ENCODE measurements around the gene PSMD8. TPM values are rescaled to one million over a fixed set of nuclear protein-coding genes. Genes with fewer than 3 reads are reported as not detected.
A peak's percentile ranks its signal among the peaks of the same experiment; 100 is the strongest.

Gene PSMD8
- total RNA-seq, 1 experiment from 2014 or later = 195 TPM

- Histone ChIP-seq H3K9me2 (ENCODE audit: insufficient read depth) (no peaks in the 10 kb centered on the region), H3K4me1 (ENCODE audit: control insufficient read depth in 1 of 2, insufficient read depth in 2 of 2, low read length in 2 of 2) (peaks cover 11 to 23% of the 10 kb centered on the region in 2 experiments), H3K4me2 (ENCODE audit: low read length) (peak overlapping the region; percentile 92), H2AFZ (ENCODE audit: low read depth, low read length, poor library complexity, severe bottlenecking) (no peak overlapping the region), H3K9ac (ENCODE audit: low read length) (peak overlapping the region; percentile 97), H4K20me1 (ENCODE audit: insufficient read depth) (no peaks in the 10 kb centered on the region), H3K9me3 (ENCODE audit: control insufficient read depth in 1 of 2, insufficient read depth in 1 of 2, low read depth in 1 of 2, low read length in 2 of 2) (no peaks in the 10 kb centered on the region), H3K36me3 (ENCODE audit: control insufficient read depth in 1 of 2, insufficient read depth in 2 of 2, low read length in 2 of 2) (peaks cover 19 to 20% of the 10 kb centered on the region in 2 experiments), H3K27ac (ENCODE audit: low read depth, low read length) (peak overlapping the region; percentile 92), H3K79me2 (ENCODE audit: insufficient read depth, low read length) (peaks cover 47% of the 10 kb centered on the region), H3K4me3 (replicated peaks in 1 of 2; ENCODE audit: low read depth in 1 of 2, low read length in 2 of 2) (peak overlapping the region; percentile 97 to 98), H3K27me3 (ENCODE audit: insufficient read depth, low read length) (no peaks in the 10 kb centered on the region)
- ChIA-PET RAD21 (ENCODE audit: low non-redundant PET in 1 of 2, low total read pairs in 2 of 2, uncharacterized antibody in 2 of 2, unreplicated experiment in 2 of 2) (interaction anchor here (1.4 kb wide), 2 partner anchors 12 to 39 kb away, joined by 4 read pairs; partner anchors contain the start of genes CATSPERG (in 1 of the 2) and GGN (in 1 of the 2)), CTCF (interaction anchor here (1.5 to 1.8 kb wide), 2 partner anchors 12 to 39 kb away, joined by 5 to 28 read pairs; partner anchors contain the start of gene CATSPERG), POLR2A (interaction anchor here (1.2 to 5.6 kb wide), 3 partner anchors 9 to 28 kb away, joined by 4 to 44 read pairs (median 12); partner anchors contain the start of genes FAM98C, GGN and SPRED3)
- DNase-seq (ENCODE audit: low read depth, low spot score) (no peak), ATAC-seq (peak; percentile 7; the same call in 1 of the 2 replicates)
- TF ChIP-seq FOSL1 (IDR thresholded peaks at IDR 0.05; ENCODE audit: low read depth) (no peak), TCF7L2 (IDR thresholded peaks at IDR 0.05; ENCODE audit: borderline replicate concordance, extremely low read depth, insufficient read depth, insufficient read length) (no peak), POLR2A (IDR thresholded peaks at IDR 0.05; ENCODE audit: borderline replicate concordance, extremely low read depth, insufficient read depth, insufficient read length) (no peak), ZFX (IDR thresholded peaks at IDR 0.05) (peak; percentile 69; the same call in 1 of the 2 replicates), CTCF (IDR thresholded peaks at IDR 0.05 in 2 of 3, conservative IDR thresholded peaks at IDR 0.05 in 1 of 3; ENCODE audit: borderline replicate concordance in 1 of 3, insufficient read depth in 1 of 3, low read depth in 2 of 3, low read length in 2 of 3) (no peak)
- no TSS peak for BruUV-seq (replicated peaks)
- intact Hi-C loops (cut with micrococcal nuclease) = no loop called here
Observed at GRCh38 chr19:38375098-38375493, 725 bp downstream of the PSMD8 start.

- peaks cover 11 to 23% of the 10 kb centered on the region in 2 experiments for H3K4me1 ChIP-seq (ENCODE audit: control insufficient read depth in 1 of 2, insufficient read depth in 2 of 2, low read length in 2 of 2)
- ChIA-PET CTCF (interaction anchor here (0.8 kb wide), 1 partner anchor 141 kb away, joined by 3 read pairs; no protein-coding TSS in a partner anchor), POLR2A (interaction anchor here (5.6 kb wide), 1 partner anchor 12 kb away, joined by 44 read pairs; the partner anchor contains the start of genes GGN and SPRED3), RAD21 (ENCODE audit: low non-redundant PET in 1 of 2, low total read pairs in 2 of 2, uncharacterized antibody in 2 of 2, unreplicated experiment in 2 of 2) (no interaction called here)
- H3K9ac ChIP-seq (ENCODE audit: low read length) = peak overlapping the region; percentile 97
- H3K27ac ChIP-seq (ENCODE audit: low read depth, low read length) = peak overlapping the region; percentile 92
- H3K27me3 ChIP-seq (ENCODE audit: insufficient read depth, low read length) = no peaks in the 10 kb centered on the region
- H2AFZ ChIP-seq (ENCODE audit: low read depth, low read length, poor library complexity, severe bottlenecking) = no peak overlapping the region
- no peaks in the 10 kb centered on the region for H4K20me1 ChIP-seq (ENCODE audit: insufficient read depth)
- TF ChIP-seq EGR1 (IDR thresholded peaks at IDR 0.05; ENCODE audit: low read depth) (no peak), ZNF274 (IDR thresholded peaks at IDR 0.05; ENCODE audit: low read depth, low read length) (no peak), SRF (IDR thresholded peaks at IDR 0.05; ENCODE audit: low read depth) (no peak), TCF7L2 (IDR thresholded peaks at IDR 0.05; ENCODE audit: borderline replicate concordance, extremely low read depth, insufficient read depth, insufficient read length) (no peak)
- H3K9me2 ChIP-seq (ENCODE audit: insufficient read depth) = no peaks in the 10 kb centered on the region
- no peak for DNase-seq (ENCODE audit: low read depth, low spot score)
- peak overlapping the region; percentile 97 to 98 for H3K4me3 ChIP-seq (replicated peaks in 1 of 2; ENCODE audit: low read depth in 1 of 2, low read length in 2 of 2)
- peaks cover 47% of the 10 kb centered on the region for H3K79me2 ChIP-seq (ENCODE audit: insufficient read depth, low read length)
- BruUV-seq (replicated peaks) = no TSS peak
- H3K36me3 ChIP-seq (ENCODE audit: control insufficient read depth in 1 of 2, insufficient read depth in 2 of 2, low read length in 2 of 2) = peaks cover 21 to 24% of the 10 kb centered on the region in 2 experiments
- no peak for ATAC-seq
- H3K9me3 ChIP-seq (ENCODE audit: control insufficient read depth in 1 of 2, insufficient read depth in 1 of 2, low read depth in 1 of 2, low read length in 2 of 2) = no peaks in the 10 kb centered on the region
- intact Hi-C loops (cut with micrococcal nuclease) = no loop called here
- peak overlapping the region; percentile 92 for H3K4me2 ChIP-seq (ENCODE audit: low read length)
Observed at GRCh38 chr19:38375748-38376147, 1.4 kb downstream of the PSMD8 start.
